ENCODE measurements around the gene BIRC6.
A peak's percentile ranks its signal among the peaks of the same experiment; 100 is the strongest.
"Not testable (repeated sequence)": the region's sequence is repeated elsewhere in the genome, so short reads cannot be mapped to it uniquely, and the experiment has no call there.

Gene BIRC6, protein sequence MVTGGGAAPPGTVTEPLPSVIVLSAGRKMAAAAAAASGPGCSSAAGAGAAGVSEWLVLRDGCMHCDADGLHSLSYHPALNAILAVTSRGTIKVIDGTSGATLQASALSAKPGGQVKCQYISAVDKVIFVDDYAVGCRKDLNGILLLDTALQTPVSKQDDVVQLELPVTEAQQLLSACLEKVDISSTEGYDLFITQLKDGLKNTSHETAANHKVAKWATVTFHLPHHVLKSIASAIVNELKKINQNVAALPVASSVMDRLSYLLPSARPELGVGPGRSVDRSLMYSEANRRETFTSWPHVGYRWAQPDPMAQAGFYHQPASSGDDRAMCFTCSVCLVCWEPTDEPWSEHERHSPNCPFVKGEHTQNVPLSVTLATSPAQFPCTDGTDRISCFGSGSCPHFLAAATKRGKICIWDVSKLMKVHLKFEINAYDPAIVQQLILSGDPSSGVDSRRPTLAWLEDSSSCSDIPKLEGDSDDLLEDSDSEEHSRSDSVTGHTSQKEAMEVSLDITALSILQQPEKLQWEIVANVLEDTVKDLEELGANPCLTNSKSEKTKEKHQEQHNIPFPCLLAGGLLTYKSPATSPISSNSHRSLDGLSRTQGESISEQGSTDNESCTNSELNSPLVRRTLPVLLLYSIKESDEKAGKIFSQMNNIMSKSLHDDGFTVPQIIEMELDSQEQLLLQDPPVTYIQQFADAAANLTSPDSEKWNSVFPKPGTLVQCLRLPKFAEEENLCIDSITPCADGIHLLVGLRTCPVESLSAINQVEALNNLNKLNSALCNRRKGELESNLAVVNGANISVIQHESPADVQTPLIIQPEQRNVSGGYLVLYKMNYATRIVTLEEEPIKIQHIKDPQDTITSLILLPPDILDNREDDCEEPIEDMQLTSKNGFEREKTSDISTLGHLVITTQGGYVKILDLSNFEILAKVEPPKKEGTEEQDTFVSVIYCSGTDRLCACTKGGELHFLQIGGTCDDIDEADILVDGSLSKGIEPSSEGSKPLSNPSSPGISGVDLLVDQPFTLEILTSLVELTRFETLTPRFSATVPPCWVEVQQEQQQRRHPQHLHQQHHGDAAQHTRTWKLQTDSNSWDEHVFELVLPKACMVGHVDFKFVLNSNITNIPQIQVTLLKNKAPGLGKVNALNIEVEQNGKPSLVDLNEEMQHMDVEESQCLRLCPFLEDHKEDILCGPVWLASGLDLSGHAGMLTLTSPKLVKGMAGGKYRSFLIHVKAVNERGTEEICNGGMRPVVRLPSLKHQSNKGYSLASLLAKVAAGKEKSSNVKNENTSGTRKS (N-terminal part only)

GRCh38 chr2:32356681-32357317 is at the start of gene BIRC6:
TSS of gene BIRC6 (plus strand) at chr2:32357023. CDS start at chr2:32357162, 139 bp downstream.
- Histone ChIP-seq H3K4me3 (ENCODE audit: low read length, poor library complexity, severe bottlenecking) (peak within 1 kb of the TSS; percentile 89), H3K9me3 (ENCODE audit: insufficient read depth, low read depth, low read length) (no peaks in the 10 kb centered on the region), H2AFZ (ENCODE audit: low read length) (peak within 1 kb of the TSS; percentile 91), H4K20me1 (ENCODE audit: insufficient read depth, low read length, poor library complexity, severe bottlenecking) (peaks cover 43% of the 10 kb centered on the region), H3K4me1 (ENCODE audit: insufficient read depth, low read length, poor library complexity, severe bottlenecking) (peaks cover 41% of the 10 kb centered on the region), H3K27me3 (ENCODE audit: insufficient read depth, low read length, poor library complexity, severe bottlenecking) (no peaks in the 10 kb centered on the region), H3K9ac (ENCODE audit: low read depth, low read length, poor library complexity, severe bottlenecking) (peak within 1 kb of the TSS; percentile 95), H3K9me2 (replicated peaks; ENCODE audit: low read depth, low read length) (no peaks in the 10 kb centered on the region), H3F3A (ENCODE audit: low read depth) (no peaks in the 10 kb centered on the region), H3K36me3 (ENCODE audit: insufficient read depth, low read length) (no peaks in the 10 kb centered on the region), H3K4me2 (ENCODE audit: low read depth, low read length, poor library complexity, severe bottlenecking) (peak within 1 kb of the TSS; percentile 76), H3K79me2 (ENCODE audit: insufficient read depth, low read length) (peaks cover 46% of the 10 kb centered on the region)
- TF ChIP-seq, protein P1, sequence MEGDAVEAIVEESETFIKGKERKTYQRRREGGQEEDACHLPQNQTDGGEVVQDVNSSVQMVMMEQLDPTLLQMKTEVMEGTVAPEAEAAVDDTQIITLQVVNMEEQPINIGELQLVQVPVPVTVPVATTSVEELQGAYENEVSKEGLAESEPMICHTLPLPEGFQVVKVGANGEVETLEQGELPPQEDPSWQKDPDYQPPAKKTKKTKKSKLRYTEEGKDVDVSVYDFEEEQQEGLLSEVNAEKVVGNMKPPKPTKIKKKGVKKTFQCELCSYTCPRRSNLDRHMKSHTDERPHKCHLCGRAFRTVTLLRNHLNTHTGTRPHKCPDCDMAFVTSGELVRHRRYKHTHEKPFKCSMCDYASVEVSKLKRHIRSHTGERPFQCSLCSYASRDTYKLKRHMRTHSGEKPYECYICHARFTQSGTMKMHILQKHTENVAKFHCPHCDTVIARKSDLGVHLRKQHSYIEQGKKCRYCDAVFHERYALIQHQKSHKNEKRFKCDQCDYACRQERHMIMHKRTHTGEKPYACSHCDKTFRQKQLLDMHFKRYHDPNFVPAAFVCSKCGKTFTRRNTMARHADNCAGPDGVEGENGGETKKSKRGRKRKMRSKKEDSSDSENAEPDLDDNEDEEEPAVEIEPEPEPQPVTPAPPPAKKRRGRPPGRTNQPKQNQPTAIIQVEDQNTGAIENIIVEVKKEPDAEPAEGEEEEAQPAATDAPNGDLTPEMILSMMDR (conservative IDR thresholded peaks at IDR 0.05; ENCODE audit: low read length) = no peak
- no peak for TF ChIP-seq EZH2phosphoT487 (IDR thresholded peaks at IDR 0.05; ENCODE audit: borderline replicate concordance)

DNA sequence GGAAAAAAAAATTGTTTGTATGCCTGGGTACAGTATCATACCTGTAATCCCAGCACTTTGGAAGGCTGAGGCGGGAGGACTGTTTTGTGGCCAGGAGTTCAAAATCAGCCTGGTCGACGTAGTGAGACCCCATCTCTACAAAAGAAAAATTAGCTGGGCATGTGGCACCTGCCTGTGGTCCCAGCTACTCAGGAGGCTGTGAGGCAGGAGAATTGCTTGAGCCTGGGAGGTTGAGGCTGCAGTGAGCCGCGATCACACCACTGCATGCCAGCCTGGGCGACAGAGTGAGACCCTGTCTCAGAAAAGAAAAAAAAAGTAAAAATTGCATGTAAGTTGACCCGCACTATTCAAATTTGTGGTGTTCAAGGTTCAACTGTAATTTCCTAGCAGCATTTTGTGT is 46.2 kb upstream of the BIRC6 start:
- Histone ChIP-seq H3K4me2 (ENCODE audit: low read depth, low read length, poor library complexity, severe bottlenecking) (no peak overlapping the region), H3K27me3 (ENCODE audit: insufficient read depth, low read length, poor library complexity, severe bottlenecking) (no peaks in the 10 kb centered on the region), H3K79me2 (ENCODE audit: insufficient read depth, low read length) (no peaks in the 10 kb centered on the region), H3K4me3 (ENCODE audit: low read length, poor library complexity, severe bottlenecking) (no peak overlapping the region), H2AFZ (ENCODE audit: low read length) (no peak overlapping the region), H4K20me1 (ENCODE audit: insufficient read depth, low read length, poor library complexity, severe bottlenecking) (no peaks in the 10 kb centered on the region), H3K4me1 (ENCODE audit: insufficient read depth, low read length, poor library complexity, severe bottlenecking) (no peaks in the 10 kb centered on the region), H3K36me3 (ENCODE audit: insufficient read depth, low read length) (peaks cover 11% of the 10 kb centered on the region; the same call in 1 of the 2 replicates), H3F3A (ENCODE audit: low read depth) (no peaks in the 10 kb centered on the region), H3K9me2 (replicated peaks; ENCODE audit: low read depth, low read length) (no peaks in the 10 kb centered on the region), H3K9ac (ENCODE audit: low read depth, low read length, poor library complexity, severe bottlenecking) (no peak overlapping the region), H3K9me3 (ENCODE audit: insufficient read depth, low read depth, low read length) (no peaks in the 10 kb centered on the region)
- no peak for TF ChIP-seq EZH2phosphoT487 (IDR thresholded peaks at IDR 0.05; ENCODE audit: borderline replicate concordance)
- TF ChIP-seq, protein P1 (conservative IDR thresholded peaks at IDR 0.05; ENCODE audit: low read length) = no peak

GRCh38 chr2:32314886-32315285 is 41.9 kb upstream of the BIRC6 start:
- no peaks in the 10 kb centered on the region for H3K79me2 ChIP-seq (ENCODE audit: insufficient read depth, low read length)
- no peaks in the 10 kb centered on the region for H3K27me3 ChIP-seq (ENCODE audit: insufficient read depth, low read length, poor library complexity, severe bottlenecking)
- no peak for TF ChIP-seq EZH2phosphoT487 (IDR thresholded peaks at IDR 0.05; ENCODE audit: borderline replicate concordance)
- TF ChIP-seq, protein P1 (conservative IDR thresholded peaks at IDR 0.05; ENCODE audit: low read length) = no peak
- H2AFZ ChIP-seq (ENCODE audit: low read length) = no peak overlapping the region
- no peaks in the 10 kb centered on the region for H3F3A ChIP-seq (ENCODE audit: low read depth)
- H3K4me3 ChIP-seq (ENCODE audit: low read length, poor library complexity, severe bottlenecking) = no peak overlapping the region
- H3K9me3 ChIP-seq (ENCODE audit: insufficient read depth, low read depth, low read length) = no peaks in the 10 kb centered on the region
- no peaks in the 10 kb centered on the region; the same call in 1 of the 2 replicates for H3K36me3 ChIP-seq (ENCODE audit: insufficient read depth, low read length)
- H3K9me2 ChIP-seq (replicated peaks; ENCODE audit: low read depth, low read length) = no peaks in the 10 kb centered on the region
- H3K9ac ChIP-seq (ENCODE audit: low read depth, low read length, poor library complexity, severe bottlenecking) = no peak overlapping the region
- H4K20me1 ChIP-seq (ENCODE audit: insufficient read depth, low read length, poor library complexity, severe bottlenecking) = no peaks in the 10 kb centered on the region
- no peaks in the 10 kb centered on the region for H3K4me1 ChIP-seq (ENCODE audit: insufficient read depth, low read length, poor library complexity, severe bottlenecking)
- H3K4me2 ChIP-seq (ENCODE audit: low read depth, low read length, poor library complexity, severe bottlenecking) = no peak overlapping the region

DNA sequence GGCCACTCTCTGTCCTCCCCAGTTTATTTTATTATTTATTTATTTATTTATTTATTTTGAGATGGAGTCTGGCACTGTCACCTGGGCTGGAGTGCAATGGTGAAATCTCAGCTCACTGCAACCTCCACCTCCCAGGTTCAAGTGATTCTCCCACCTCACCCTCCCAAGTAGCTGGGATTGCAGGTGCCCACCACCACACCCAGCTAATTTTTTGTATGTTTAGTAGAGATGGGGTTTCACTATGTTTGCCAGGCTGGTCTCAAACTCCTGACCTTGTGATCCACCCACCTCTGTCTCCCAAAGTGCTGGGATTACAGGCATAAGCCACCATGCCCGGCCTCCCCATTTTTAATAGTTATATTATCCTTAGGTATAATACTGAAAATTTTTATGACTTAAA is 28.1 kb upstream of the BIRC6 start:
- H3K4me3 ChIP-seq (ENCODE audit: low read length, poor library complexity, severe bottlenecking); H3K4me2 ChIP-seq (ENCODE audit: low read depth, low read length, poor library complexity, severe bottlenecking); H3K4me1 ChIP-seq (ENCODE audit: insufficient read depth, low read length, poor library complexity, severe bottlenecking); H2AFZ ChIP-seq (ENCODE audit: low read length); H3F3A ChIP-seq (ENCODE audit: low read depth); H3K79me2 ChIP-seq (ENCODE audit: insufficient read depth, low read length); H3K36me3 ChIP-seq (ENCODE audit: insufficient read depth, low read length); H3K27me3 ChIP-seq (ENCODE audit: insufficient read depth, low read length, poor library complexity, severe bottlenecking); H3K9me3 ChIP-seq (ENCODE audit: insufficient read depth, low read depth, low read length); H3K9me2 ChIP-seq (replicated peaks; ENCODE audit: low read depth, low read length); H4K20me1 ChIP-seq (ENCODE audit: insufficient read depth, low read length, poor library complexity, severe bottlenecking); H3K9ac ChIP-seq (ENCODE audit: low read depth, low read length, poor library complexity, severe bottlenecking): not testable (repeated sequence)
